HCT116 (cell line): ENCODE results near the gene EEF1AKMT2. TPM values are rescaled to one million over a fixed set of nuclear protein-coding genes. Genes with fewer than 3 reads are reported as not detected.

Experiments used
- ATAC-seq: fragments of 200-7000 bp; cut with Tn5 transposase; 2 replicates; pipeline ENCODE4 v1.9.1; 2020; ENCODE audit warnings: mild to moderate bottlenecking, moderate library complexity
- BruUV-seq: library from RNA; stranded (reverse); fragments of 400-500 nt; replicated peaks from 2 replicates; lab custom pipeline; 2021; lab: Mats Ljungman, UMichigan
- CTCF ChIA-PET: fragments of 300-600 bp; sonication (Branson Sonifier 250); formaldehyde crosslinking; loops from one replicate; lab custom pipeline; 2021; ENCODE audit warnings: antibody characterized with exemption; lab: Charles Lee
- POLR2A ChIA-PET: fragments of 300-600, 350-600 bp; sonication (Branson Sonifier 250); formaldehyde crosslinking; loops from one replicate; lab custom pipeline; 2021; ENCODE audit warnings: antibody characterized with exemption; lab: Charles Lee
- RAD21 ChIA-PET, 2 experiments: fragments of 300-600 bp; sonication (Branson Sonifier 250); formaldehyde crosslinking; loops; one replicate each; lab custom pipeline; 2023; ENCODE audit warnings: low total read pairs in 2 of 2; ENCODE audit not compliant: uncharacterized antibody in 2 of 2, unreplicated experiment in 2 of 2, low non-redundant PET in 1 of 2; lab: Charles Lee
- DNase-seq: peaks from one replicate; pipeline ENCODE4 v3.0.0-alpha.2; 2010; ENCODE audit warnings: low read depth, low spot score
- H2AFZ ChIP-seq: fragments of 200-600 bp; shearing (Covaris generic), sonication (generic); 2 replicates; pipeline ENCODE4 v1.6.1; 2017; ENCODE audit warnings: low read depth, mixed run types, mixed read lengths, antibody characterized with exemption, low read length; ENCODE audit not compliant: poor library complexity, severe bottlenecking
- H3K27ac ChIP-seq: 2 replicates; pipeline ENCODE4 v1.5.1; 2012; ENCODE audit warnings: low read depth, low read length
- H3K27me3 ChIP-seq: fragments of 200-600 bp; sonication (generic); 2 replicates; pipeline ENCODE4 v1.6.1; 2016; ENCODE audit warnings: mixed run types, low read length, mixed read lengths; ENCODE audit not compliant: insufficient read depth
- H3K36me3 ChIP-seq, 2 experiments: fragments of 200-500 bp in 1 of 2; fragments of 200-600 bp in 1 of 2; sonication (Bioruptor generic) in 1 of 2; sonication (generic) in 1 of 2; 2 replicates each; pipeline versions ENCODE4 v1.5.1 to v1.6.1; 2014 to 2016; ENCODE audit warnings: low read length in 2 of 2, inconsistent platforms in 1 of 2, mixed read lengths in 1 of 2, mixed run types in 1 of 2; ENCODE audit not compliant: insufficient read depth in 2 of 2, control insufficient read depth in 1 of 2
- H3K4me1 ChIP-seq, 2 experiments: fragments of 200-600 bp in 1 of 2; sonication (generic) in 1 of 2; 2 replicates each; pipeline versions ENCODE4 v1.5.1 to v1.6.1; 2012 to 2017; ENCODE audit warnings: low read length in 2 of 2, inconsistent platforms in 1 of 2, mild to moderate bottlenecking in 1 of 2, mixed read lengths in 1 of 2, mixed run types in 1 of 2, moderate library complexity in 1 of 2; ENCODE audit not compliant: insufficient read depth in 2 of 2, control insufficient read depth in 1 of 2
- H3K4me2 ChIP-seq: fragments of 200-600 bp; sonication (generic); 2 replicates; pipeline ENCODE4 v1.6.1; 2017; ENCODE audit warnings: mixed run types, low read length, mixed read lengths
- H3K4me3 ChIP-seq, 2 experiments: fragments of 200-600 bp in 1 of 2; sonication (generic) in 1 of 2; replicated peaks in 1 of 2; 2 replicates each; pipeline ENCODE4 v1.5.1; 2011 to 2016; ENCODE audit warnings: low read length in 2 of 2, control low read depth in 1 of 2, low read depth in 1 of 2, mild to moderate bottlenecking in 1 of 2, mixed read lengths in 1 of 2, mixed run types in 1 of 2
- H3K79me2 ChIP-seq: fragments of 200-600 bp; sonication (generic); 2 replicates; pipeline ENCODE4 v1.6.1; 2017; ENCODE audit warnings: mild to moderate bottlenecking, mixed run types, low read length, moderate library complexity, mixed read lengths; ENCODE audit not compliant: insufficient read depth
- H3K9ac ChIP-seq: fragments of 200-600 bp; sonication (generic); 2 replicates; pipeline ENCODE4 v1.6.1; 2016; ENCODE audit warnings: low read length, mixed read lengths
- H3K9me2 ChIP-seq: fragments of 200-600 bp; sonication (generic), shearing (Covaris generic); 2 replicates; pipeline ENCODE4 v1.6.1; 2017; ENCODE audit warnings: mixed run types, mild to moderate bottlenecking, moderate library complexity; ENCODE audit not compliant: insufficient read depth
- H3K9me3 ChIP-seq, 2 experiments: fragments of 200-500 bp in 1 of 2; fragments of 200-600 bp in 1 of 2; sonication (Bioruptor generic) in 1 of 2; sonication (generic) in 1 of 2; 2 replicates each; pipeline ENCODE4 v1.6.1; 2014 to 2017; ENCODE audit warnings: low read length in 2 of 2, mixed read lengths in 2 of 2, inconsistent platforms in 1 of 2, low read depth in 1 of 2, mild to moderate bottlenecking in 1 of 2, mixed run types in 1 of 2, moderate library complexity in 1 of 2; ENCODE audit not compliant: control insufficient read depth in 1 of 2, insufficient read depth in 1 of 2
- H4K20me1 ChIP-seq: fragments of 200-600 bp; sonication (generic), shearing (Covaris generic); 2 replicates; pipeline ENCODE4 v1.6.1; 2017; ENCODE audit warnings: mixed run types, mild to moderate bottlenecking, moderate library complexity; ENCODE audit not compliant: insufficient read depth
- ATF3 ChIP-seq: IDR thresholded peaks from 2 replicates; pipeline ENCODE4 v1.6.1; 2012
- CTCF ChIP-seq, 3 experiments: fragments of 200-600 bp in 1 of 3; sonication (generic) in 1 of 3; IDR thresholded peaks in 2 of 3; conservative IDR thresholded peaks in 1 of 3; 2 replicates each; pipeline ENCODE4 v1.5.1; 2012 to 2017; ENCODE audit warnings: low read depth in 2 of 3, low read length in 2 of 3, antibody characterized with exemption in 1 of 3, borderline replicate concordance in 1 of 3, control low read depth in 1 of 3, mild to moderate bottlenecking in 1 of 3, mixed read lengths in 1 of 3, mixed run types in 1 of 3, moderate library complexity in 1 of 3; ENCODE audit not compliant: insufficient read depth in 1 of 3
- EZH2 ChIP-seq: fragments of 200-600 bp; sonication (generic); IDR thresholded peaks from 2 replicates; pipeline ENCODE4 v1.6.1; 2017; ENCODE audit warnings: antibody characterized with exemption, mixed run types
- EZH2phosphoT487 ChIP-seq: fragments of 200-600 bp; IDR thresholded peaks from 2 replicates; pipeline ENCODE4 v1.6.1; 2018; ENCODE audit warnings: antibody characterized with exemption, borderline replicate concordance
- POLR2A ChIP-seq: IDR thresholded peaks from 2 replicates; pipeline ENCODE4 v1.7.0; 2011; ENCODE audit warnings: borderline replicate concordance; ENCODE audit not compliant: insufficient read depth, insufficient read length; ENCODE audit errors: extremely low read depth
- RAD21 ChIP-seq: IDR thresholded peaks from 2 replicates; pipeline ENCODE4 v1.6.1; 2012; ENCODE audit warnings: low read depth, mild to moderate bottlenecking
- REST ChIP-seq: IDR thresholded peaks from 2 replicates; pipeline ENCODE4 v1.6.1; 2012; ENCODE audit warnings: low read depth
- SRF ChIP-seq: IDR thresholded peaks from 2 replicates; pipeline ENCODE4 v1.6.1; 2012; ENCODE audit warnings: low read depth
- ZBTB33 ChIP-seq: IDR thresholded peaks from 2 replicates; pipeline ENCODE4 v1.6.1; 2011; ENCODE audit warnings: mild to moderate bottlenecking, low read length, moderate library complexity; ENCODE audit not compliant: insufficient replicate concordance; ENCODE audit errors: extremely low read depth
- ZFX ChIP-seq: fragments of 450-650 bp; IDR thresholded peaks from 2 replicates; pipeline ENCODE4 v1.6.1; 2017
- intact Hi-C: fragments of 100-400 bp; cut with micrococcal nuclease; formaldehyde crosslinking; loops from 2 replicates; pipeline ENCODE4 v1.10.0; 2022
- total RNA-seq: library from RNA; stranded (reverse); gene quantifications from one replicate; pipeline ENCODE4 v1.2.1, GENCODE V29; 2021; ENCODE audit not compliant: unreplicated experiment

Gene EEF1AKMT2
- total RNA-seq, 1 experiment from 2014 or later = 39.6 TPM

- TF ChIP-seq REST = no peak
- TF ChIP-seq, all 23 proteins: peak for 0
These were observed 46.0 kb upstream of the EEF1AKMT2 start (continued) for GRCh38 chr10:124837687-124838086.

- BruUV-seq = no TSS peak
- no peaks in the 10 kb centered on the region for H3K27me3 ChIP-seq
- no peaks in the 10 kb centered on the region; the same call in 1 of the 2 replicates for H4K20me1 ChIP-seq
- CTCF ChIA-PET = interaction anchor here (1.0 to 1.4 kb wide), 2 partner anchors 16 to 90 kb away, joined by 3 to 4 read pairs; no protein-coding TSS in a partner anchor
- H3K9ac ChIP-seq = no peak overlapping the region
- H3K9me2 ChIP-seq = no peaks in the 10 kb centered on the region
- TF ChIP-seq SRF (no peak), EZH2 (no peak), EZH2phosphoT487 (no peak), CTCF (IDR thresholded peaks at IDR 0.05 in 2 of 3, conservative IDR thresholded peaks at IDR 0.05 in 1 of 3; ENCODE audit: borderline replicate concordance in 1 of 3, insufficient read depth in 1 of 3, low read depth in 2 of 3, low read length in 2 of 3) (no peak), ZBTB33 (no peak), ATF3 (no peak), ZFX (no peak), RAD21 (no peak), POLR2A (no peak)
- TF ChIP-seq, all 23 proteins: peak for 0
- Histone ChIP-seq H3K9me3 (no peaks in the 10 kb centered on the region), H2AFZ (no peak overlapping the region), H3K79me2 (no peaks in the 10 kb centered on the region), H3K36me3 (peaks cover 64 to 67% of the 10 kb centered on the region in 2 experiments), H3K4me1 (no peaks in the 10 kb centered on the region), H3K4me3 (no peak overlapping the region), H3K4me2 (no peak overlapping the region), H3K27ac (no peak overlapping the region)
- DNase-seq (no peak), ATAC-seq (no peak)
- intact Hi-C loops = no loop called here
- POLR2A ChIA-PET = no interaction called here
- RAD21 ChIA-PET = no interaction called here
These were observed 39.4 kb upstream of the EEF1AKMT2 start for GRCh38 chr10:124831116-124831515.
